ENCODE data around the gene ASCL4. TPM values are rescaled to one million over a fixed set of nuclear protein-coding genes. Genes with fewer than 3 reads are reported as not detected.

ASCL4 gene
- polyA plus RNA-seq, 2 of the 4 experiments (the other 2 are of a cell fraction) = not detected

GRCh38 chr12:107779077-107779831 lies 4.8 kb downstream of the ASCL4 start:
- CTCF ChIA-PET = no interaction called here
- POLR2A ChIA-PET = no interaction called here

GRCh38 chr12:107780298-107780697 lies 5.8 kb downstream of the ASCL4 start:
- no peak for ATAC-seq
- H3K27ac ChIP-seq = no peak overlapping the region
- H3K4me3 ChIP-seq = no peak overlapping the region
- H3K4me1 ChIP-seq = no peaks in the 10 kb centered on the region
- ChIA-PET CTCF (interaction anchor here (0.7 kb wide), 1 partner anchor 18 kb away, joined by 3 read pairs; no protein-coding TSS in a partner anchor), POLR2A (no interaction called here)
- TF ChIP-seq CBX2 (IDR thresholded peaks at IDR 0.05; ENCODE audit: borderline replicate concordance, low read depth) (no peak), HOXB13 (CRISPR knock-in tag; IDR thresholded peaks at IDR 0.05; ENCODE audit: low read depth) (no peak), FOXS1 (CRISPR knock-in tag; IDR thresholded peaks at IDR 0.05) (no peak), NR3C1 (IDR thresholded peaks at IDR 0.05) (no peak), BHLHE40 (IDR thresholded peaks at IDR 0.05; ENCODE audit: low read depth, low read length) (no peak), FOSL2 (IDR thresholded peaks at IDR 0.05) (no peak), FOSL2 (CRISPR knock-in tag; IDR thresholded peaks at IDR 0.05) (no peak), JUNB (IDR thresholded peaks at IDR 0.05) (no peak)
- TF ChIP-seq, protein P1, sequence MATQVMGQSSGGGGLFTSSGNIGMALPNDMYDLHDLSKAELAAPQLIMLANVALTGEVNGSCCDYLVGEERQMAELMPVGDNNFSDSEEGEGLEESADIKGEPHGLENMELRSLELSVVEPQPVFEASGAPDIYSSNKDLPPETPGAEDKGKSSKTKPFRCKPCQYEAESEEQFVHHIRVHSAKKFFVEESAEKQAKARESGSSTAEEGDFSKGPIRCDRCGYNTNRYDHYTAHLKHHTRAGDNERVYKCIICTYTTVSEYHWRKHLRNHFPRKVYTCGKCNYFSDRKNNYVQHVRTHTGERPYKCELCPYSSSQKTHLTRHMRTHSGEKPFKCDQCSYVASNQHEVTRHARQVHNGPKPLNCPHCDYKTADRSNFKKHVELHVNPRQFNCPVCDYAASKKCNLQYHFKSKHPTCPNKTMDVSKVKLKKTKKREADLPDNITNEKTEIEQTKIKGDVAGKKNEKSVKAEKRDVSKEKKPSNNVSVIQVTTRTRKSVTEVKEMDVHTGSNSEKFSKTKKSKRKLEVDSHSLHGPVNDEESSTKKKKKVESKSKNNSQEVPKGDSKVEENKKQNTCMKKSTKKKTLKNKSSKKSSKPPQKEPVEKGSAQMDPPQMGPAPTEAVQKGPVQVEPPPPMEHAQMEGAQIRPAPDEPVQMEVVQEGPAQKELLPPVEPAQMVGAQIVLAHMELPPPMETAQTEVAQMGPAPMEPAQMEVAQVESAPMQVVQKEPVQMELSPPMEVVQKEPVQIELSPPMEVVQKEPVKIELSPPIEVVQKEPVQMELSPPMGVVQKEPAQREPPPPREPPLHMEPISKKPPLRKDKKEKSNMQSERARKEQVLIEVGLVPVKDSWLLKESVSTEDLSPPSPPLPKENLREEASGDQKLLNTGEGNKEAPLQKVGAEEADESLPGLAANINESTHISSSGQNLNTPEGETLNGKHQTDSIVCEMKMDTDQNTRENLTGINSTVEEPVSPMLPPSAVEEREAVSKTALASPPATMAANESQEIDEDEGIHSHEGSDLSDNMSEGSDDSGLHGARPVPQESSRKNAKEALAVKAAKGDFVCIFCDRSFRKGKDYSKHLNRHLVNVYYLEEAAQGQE (IDR thresholded peaks at IDR 0.05) = no peak
- no peak for FAIRE-seq
- WGBS (ENCODE audit: missing lambda C conversion rate) = 20% methylated on average over 1 of the region's 1 CpG
- no peak for DNase-seq (ENCODE audit: low read depth in 1 of 2, low spot score in 1 of 2)
- H3K4me2 ChIP-seq = no peak overlapping the region
- H3K9me3 ChIP-seq = no peaks in the 10 kb centered on the region

More at GRCh38 chr12:107779077-107779831, 4.8 kb downstream of the ASCL4 start:
- no peak overlapping the region for H3K4me3 ChIP-seq
- ATAC-seq (no peak), DNase-seq (ENCODE audit: low read depth in 1 of 2, low spot score in 1 of 2) (no peak), FAIRE-seq (no peak)
- no peak overlapping the region for H3K4me2 ChIP-seq
- no peaks in the 10 kb centered on the region for H3K4me1 ChIP-seq
- H3K27ac ChIP-seq = no peak overlapping the region
- no peaks in the 10 kb centered on the region for H3K9me3 ChIP-seq
- 71% methylated on average over 7 of the region's 7 CpGs for WGBS (ENCODE audit: missing lambda C conversion rate)
- TF ChIP-seq, protein P2, sequence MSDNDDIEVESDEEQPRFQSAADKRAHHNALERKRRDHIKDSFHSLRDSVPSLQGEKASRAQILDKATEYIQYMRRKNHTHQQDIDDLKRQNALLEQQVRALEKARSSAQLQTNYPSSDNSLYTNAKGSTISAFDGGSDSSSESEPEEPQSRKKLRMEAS (IDR thresholded peaks at IDR 0.05) = no peak
- TF ChIP-seq MAZ (IDR thresholded peaks at IDR 0.05; ENCODE audit: borderline replicate concordance, low read depth, low read length) (no peak), RARB (CRISPR knock-in tag; IDR thresholded peaks at IDR 0.05) (no peak), POLR2AphosphoS2 (conservative IDR thresholded peaks at IDR 0.05; ENCODE audit: low read length) (no peak), CBX8 (IDR thresholded peaks at IDR 0.05) (no peak), HEYL (CRISPR knock-in tag; IDR thresholded peaks at IDR 0.05) (no peak), CEBPB (IDR thresholded peaks at IDR 0.05) (no peak), EHF (CRISPR knock-in tag; IDR thresholded peaks at IDR 0.05) (no peak), RCOR1 (IDR thresholded peaks at IDR 0.05; ENCODE audit: low read depth, low read length) (no peak), KDM5A (IDR thresholded peaks at IDR 0.05) (no peak)

DNA sequence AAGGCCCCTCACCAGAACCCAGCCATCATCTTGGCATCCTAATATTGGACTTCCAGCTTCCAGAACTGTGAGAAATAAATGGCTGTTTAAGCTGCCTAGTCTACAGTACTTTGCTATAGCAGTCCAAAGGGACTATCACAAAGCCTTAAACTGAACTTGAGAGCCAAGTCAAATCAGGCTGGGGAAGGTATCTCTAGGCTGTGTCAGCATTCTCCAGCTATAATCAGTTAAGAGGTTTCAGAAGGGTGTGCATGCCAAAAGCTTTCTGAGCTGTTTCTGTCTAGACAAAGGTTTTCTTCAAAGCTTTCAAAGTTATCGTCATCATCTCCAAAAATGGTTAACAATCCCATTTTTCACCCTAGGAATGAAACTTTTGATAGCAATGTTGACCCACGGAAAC lies 7.6 kb downstream of the ASCL4 start:
- no peaks in the 10 kb centered on the region for H3K9me3 ChIP-seq
- POLR2A ChIA-PET = no interaction called here
- no peak for TF ChIP-seq USF2 (IDR thresholded peaks at IDR 0.05)
- no peak for TF ChIP-seq MYC (IDR thresholded peaks at IDR 0.05; ENCODE audit: borderline replicate concordance, low read length)
- no peak for TF ChIP-seq EP300 (IDR thresholded peaks at IDR 0.05)
- no peak for TF ChIP-seq EHF (CRISPR knock-in tag; IDR thresholded peaks at IDR 0.05)
- TF ChIP-seq RFX5 (IDR thresholded peaks at IDR 0.05) = no peak
- no peak overlapping the region for H3K27ac ChIP-seq
- no peak overlapping the region for H3K4me3 ChIP-seq
- no peak for ATAC-seq
- no peak overlapping the region for H3K4me2 ChIP-seq
- H3K4me1 ChIP-seq = no peaks in the 10 kb centered on the region
- FAIRE-seq = no peak
- CTCF ChIA-PET = no interaction called here
- 7% methylated on average over 2 of the region's 2 CpGs for WGBS (ENCODE audit: missing lambda C conversion rate)
- DNase-seq (ENCODE audit: low read depth in 1 of 2, low spot score in 1 of 2) = no peak
